NCI-H2107 treated with DMSO at 0.1 percent for 48 hours (cell line): Measurements from ENCODE around the gene MYO1A.
"Not testable (repeated sequence)": the region's sequence is repeated elsewhere in the genome, so short reads cannot be mapped to it uniquely, and the experiment has no call there.

Experiments
- DNase-seq: peaks from one replicate; lab custom pipeline; 2025; ENCODE audit not compliant: unreplicated experiment; lab: John Stamatoyannopoulos, UW

Gene MYO1A

GRCh38 chr12:56996793-56997545 is 53.0 kb downstream of the MYO1A start:
- DNase-seq, result no peak

- DNase-seq, result no peak
These were observed 53.9 kb downstream of the MYO1A start for GRCh38 chr12:56995930-56996496.

- no peak for DNase-seq
These were observed 54.6 kb downstream of the MYO1A start for GRCh38 chr12:56995201-56995929.

GRCh38 chr12:56994231-56994746 is 55.6 kb downstream of the MYO1A start:
- DNase-seq, result no peak

- no peak for DNase-seq
These were observed 56.6 kb downstream of the MYO1A start for GRCh38 chr12:56993346-56993745.

- no peak for DNase-seq
These were observed 58.3 kb downstream of the MYO1A start for GRCh38 chr12:56991319-56992246.

- DNase-seq, result no peak
These were observed 59.1 kb downstream of the MYO1A start for GRCh38 chr12:56990648-56991318.

GRCh38 chr12:56989861-56990610 is 59.9 kb downstream of the MYO1A start:
- DNase-seq, result no peak

- DNase-seq, result no peak
These were observed 61.7 kb downstream of the MYO1A start for GRCh38 chr12:56988207-56988739.

- DNase-seq, result peak; percentile 77
These were observed 62.3 kb downstream of the MYO1A start for GRCh38 chr12:56987551-56988053.

- DNase-seq, result no peak
These were observed 62.9 kb downstream of the MYO1A start for GRCh38 chr12:56987011-56987410.

- DNase-seq, result not testable (repeated sequence)
These were observed 64.2 kb downstream of the MYO1A start for GRCh38 chr12:56985714-56986113.

GRCh38 chr12:56983386-56983785 is 66.5 kb downstream of the MYO1A start:
- DNase-seq, result no peak

GRCh38 chr12:56982578-56983236 is 67.2 kb downstream of the MYO1A start:
- not testable (repeated sequence) for DNase-seq

GRCh38 chr12:56980941-56981530 is 68.9 kb downstream of the MYO1A start:
- DNase-seq, result no peak

- DNase-seq, result no peak
These were observed 69.7 kb downstream of the MYO1A start for GRCh38 chr12:56980268-56980667.

- DNase-seq, result no peak
These were observed 70.3 kb downstream of the MYO1A start for GRCh38 chr12:56979628-56980027.
